Measurements from ENCODE around the gene MAPKBP1.

Gene MAPKBP1

GRCh38 chr15:41868321-41868720 is 94.0 kb downstream of the MAPKBP1 start:
- no peak for DNase-seq (ENCODE audit: low spot score)

GRCh38 chr15:41869770-41870688 is 95.7 kb downstream of the MAPKBP1 start:
- DNase-seq (ENCODE audit: low spot score), result no peak

- DNase-seq (ENCODE audit: low spot score), result peak; percentile 43
Measured at GRCh38 chr15:41870689-41871081, 96.4 kb downstream of the MAPKBP1 start.

- DNase-seq (ENCODE audit: low spot score), result no peak
Measured at GRCh38 chr15:41871175-41871905, 97.1 kb downstream of the MAPKBP1 start.

GRCh38 chr15:41872166-41872747 is 98.0 kb downstream of the MAPKBP1 start:
- no peak for DNase-seq (ENCODE audit: low spot score)

GRCh38 chr15:41873711-41874110 is 99.4 kb downstream of the MAPKBP1 start:
- DNase-seq (ENCODE audit: low spot score), result no peak

- no peak for DNase-seq (ENCODE audit: low spot score)
Measured at GRCh38 chr15:41874736-41875135, 100.5 kb downstream of the MAPKBP1 start.

GRCh38 chr15:41876007-41876406 is 101.7 kb downstream of the MAPKBP1 start:
- DNase-seq (ENCODE audit: low spot score), result no peak

- no peak for DNase-seq (ENCODE audit: low spot score)
Measured at GRCh38 chr15:41876689-41877088, 102.4 kb downstream of the MAPKBP1 start.
